ENCODE measurements around the gene ACSF3.

DNA sequence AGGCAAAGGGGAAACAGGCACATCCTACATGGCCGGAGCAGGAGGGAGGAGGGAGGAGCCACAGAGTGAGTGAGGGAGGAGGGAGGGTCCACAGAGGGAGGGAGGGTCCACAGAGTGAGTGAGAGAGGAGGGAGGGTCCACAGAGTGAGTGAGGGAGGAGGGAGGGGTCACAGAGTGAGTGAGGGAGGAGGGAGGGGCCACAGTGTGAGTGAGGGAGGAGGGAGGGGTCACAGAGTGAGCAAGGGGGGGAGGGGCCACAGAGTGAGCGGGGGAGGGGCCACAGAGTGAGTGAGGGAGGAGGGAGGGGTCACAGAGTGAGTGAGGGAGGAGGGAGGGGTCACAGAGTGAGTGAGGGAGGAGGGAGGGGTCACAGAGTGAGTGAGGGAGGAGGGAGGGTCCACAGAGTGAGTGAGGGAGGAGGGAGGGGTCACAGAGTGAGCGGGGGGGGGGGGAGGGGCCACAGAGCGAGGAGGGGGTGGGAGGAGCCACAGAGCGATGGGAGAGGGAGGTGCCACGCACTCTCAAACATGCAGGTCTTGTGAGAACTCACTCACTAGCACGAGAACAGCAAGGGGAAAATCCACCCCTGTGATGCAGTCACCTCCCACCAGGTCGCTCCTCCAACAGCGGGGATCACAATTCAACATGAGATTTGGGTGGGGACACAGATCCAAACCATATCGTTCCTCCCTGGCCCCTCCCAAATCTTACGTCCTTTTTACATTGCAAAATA is 53.6 kb downstream of the ACSF3 start:
- TF ChIP-seq, protein P1, sequence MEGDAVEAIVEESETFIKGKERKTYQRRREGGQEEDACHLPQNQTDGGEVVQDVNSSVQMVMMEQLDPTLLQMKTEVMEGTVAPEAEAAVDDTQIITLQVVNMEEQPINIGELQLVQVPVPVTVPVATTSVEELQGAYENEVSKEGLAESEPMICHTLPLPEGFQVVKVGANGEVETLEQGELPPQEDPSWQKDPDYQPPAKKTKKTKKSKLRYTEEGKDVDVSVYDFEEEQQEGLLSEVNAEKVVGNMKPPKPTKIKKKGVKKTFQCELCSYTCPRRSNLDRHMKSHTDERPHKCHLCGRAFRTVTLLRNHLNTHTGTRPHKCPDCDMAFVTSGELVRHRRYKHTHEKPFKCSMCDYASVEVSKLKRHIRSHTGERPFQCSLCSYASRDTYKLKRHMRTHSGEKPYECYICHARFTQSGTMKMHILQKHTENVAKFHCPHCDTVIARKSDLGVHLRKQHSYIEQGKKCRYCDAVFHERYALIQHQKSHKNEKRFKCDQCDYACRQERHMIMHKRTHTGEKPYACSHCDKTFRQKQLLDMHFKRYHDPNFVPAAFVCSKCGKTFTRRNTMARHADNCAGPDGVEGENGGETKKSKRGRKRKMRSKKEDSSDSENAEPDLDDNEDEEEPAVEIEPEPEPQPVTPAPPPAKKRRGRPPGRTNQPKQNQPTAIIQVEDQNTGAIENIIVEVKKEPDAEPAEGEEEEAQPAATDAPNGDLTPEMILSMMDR (IDR thresholded peaks at IDR 0.05), result no peak
- TF ChIP-seq EZH2 (IDR thresholded peaks at IDR 0.05; ENCODE audit: borderline replicate concordance, insufficient read depth, low read depth, low read length, poor library complexity, severe bottlenecking), result no peak

Data from B cell (primary cell).